ENCODE results near the gene EZH1.

DNA sequence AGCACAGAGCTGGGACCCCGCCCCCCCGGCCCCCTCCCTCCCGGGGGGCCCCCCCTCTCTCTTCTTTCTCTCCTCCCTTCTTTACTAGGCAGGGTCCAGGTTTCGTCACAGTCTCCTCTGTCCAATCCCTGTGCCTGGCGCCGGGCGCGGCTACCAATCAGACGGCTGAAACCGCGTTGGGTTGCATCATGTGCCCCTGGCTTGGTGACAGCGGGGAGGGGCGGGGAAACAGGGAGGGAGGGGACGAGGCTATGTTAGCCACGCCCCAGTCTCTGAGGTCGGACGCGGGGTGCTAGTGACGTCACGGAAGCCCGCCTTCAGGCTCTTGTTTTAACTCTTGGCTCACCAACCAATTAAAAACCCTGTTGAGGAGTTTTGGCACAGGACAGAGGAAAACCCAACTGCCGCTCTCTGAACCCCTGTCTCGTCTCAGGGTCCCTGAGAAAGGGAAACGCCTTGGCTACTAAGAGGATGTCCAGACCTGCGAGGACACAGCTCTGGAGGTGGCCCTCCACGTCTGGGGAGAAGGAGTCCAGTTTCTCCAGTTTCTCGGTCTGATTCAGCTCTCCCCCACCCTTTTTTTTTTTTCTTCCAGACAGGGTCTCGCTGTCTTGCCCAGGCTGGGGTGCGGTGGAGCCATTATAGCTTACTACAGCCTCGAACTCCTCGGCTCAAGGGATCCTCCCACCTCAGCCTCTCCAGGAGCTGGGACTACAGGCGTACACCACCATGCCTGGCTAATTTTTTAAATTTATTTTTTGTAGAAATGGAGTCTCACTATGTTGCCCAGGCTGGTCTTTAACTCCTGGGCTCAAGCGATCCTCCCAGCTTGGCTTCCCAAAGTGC is 67.6 kb downstream of the EZH1 start:
- TF ChIP-seq CTCF (conservative IDR thresholded peaks at IDR 0.05) (no peak), EZH2 (IDR thresholded peaks at IDR 0.05; ENCODE audit: low read depth) (no peak)

All from PC-9 (cell line).